K562 (cell line): ENCODE data around the gene P4HB. TPM values are rescaled to one million over a fixed set of nuclear protein-coding genes. Genes with fewer than 3 reads are reported as not detected.

Experiments
- CBFA2T2 ChIP-seq: fragments of 450-650 bp; conservative IDR thresholded peaks from 2 replicates; pipeline ENCODE4 v1.6.1; 2017; ENCODE audit warnings: mild to moderate bottlenecking
- CTBP1 ChIP-seq: fragments of 450-650 bp; IDR thresholded peaks from 2 replicates; pipeline ENCODE4 v1.6.1; 2016; ENCODE audit warnings: borderline replicate concordance
- ETV5 ChIP-seq: sonication (generic); formaldehyde crosslinking; IDR thresholded peaks from 2 replicates; pipeline ENCODE4 v1.4.0; 2020; ENCODE audit warnings: low read depth, mild to moderate bottlenecking, missing genetic modification reagents
- FOXK2 ChIP-seq, 2 experiments: fragments of 450-650 bp; IDR thresholded peaks in 1 of 2; conservative IDR thresholded peaks in 1 of 2; 2 replicates each; pipeline ENCODE4 v1.6.1; 2016; ENCODE audit warnings: low read depth in 2 of 2, mild to moderate bottlenecking in 1 of 2
- ILK ChIP-seq: fragments of 450-650 bp; IDR thresholded peaks from 2 replicates; pipeline ENCODE4 v1.6.1; 2016; ENCODE audit warnings: missing genetic modification characterization, low read depth, mild to moderate bottlenecking, missing compliant biosample characterization, moderate library complexity, borderline replicate concordance
- IRF2 ChIP-seq: sonication (generic); formaldehyde crosslinking; IDR thresholded peaks from 2 replicates; pipeline ENCODE4 v1.8.1; 2022; ENCODE audit warnings: mild to moderate bottlenecking, missing genetic modification reagents
- KAT2B ChIP-seq: IDR thresholded peaks from one replicate; pipeline ENCODE4 v1.6.1; 2012; ENCODE audit warnings: low read depth, mild to moderate bottlenecking, control low read depth, inconsistent platforms, low read length, moderate library complexity
- MCM5 ChIP-seq: fragments of 450-650 bp; IDR thresholded peaks from 2 replicates; pipeline ENCODE4 v1.6.1; 2016; ENCODE audit warnings: low read depth
- NR2F6 ChIP-seq: fragments of 450-650 bp; formaldehyde crosslinking; IDR thresholded peaks from 2 replicates; pipeline ENCODE4 v1.4.0; 2020; ENCODE audit warnings: mild to moderate bottlenecking
- PHF20 ChIP-seq: fragments of 450-650 bp; IDR thresholded peaks from 2 replicates; pipeline ENCODE4 v1.6.1; 2018; ENCODE audit not compliant: partially characterized antibody
- PRMT5 ChIP-seq: sonication (generic); formaldehyde crosslinking; IDR thresholded peaks from 2 replicates; pipeline ENCODE4 v1.5.0; 2020; ENCODE audit warnings: missing genetic modification reagents
- RAD21 ChIP-seq, 2 experiments: fragments of 250-450 bp in 1 of 2; fragments of 450-650 bp in 1 of 2; sonication (Bioruptor Pico) in 1 of 2; formaldehyde crosslinking in 1 of 2; IDR thresholded peaks in 1 of 2; conservative IDR thresholded peaks in 1 of 2; 2 replicates each; pipeline versions ENCODE4 v1.4.0 to v1.8.0; 2020 to 2022; ENCODE audit warnings: mild to moderate bottlenecking in 2 of 2, moderate library complexity in 1 of 2
- RBBP5 ChIP-seq: fragments of 200-600 bp; sonication (generic); IDR thresholded peaks from 2 replicates; pipeline ENCODE4 v1.6.1; 2012; ENCODE audit warnings: borderline replicate concordance, mild to moderate bottlenecking, low read length, control low read depth, inconsistent platforms; ENCODE audit not compliant: insufficient read depth, poor library complexity, severe bottlenecking
- RNF2 ChIP-seq: sonication (generic); IDR thresholded peaks from 2 replicates; pipeline ENCODE4 v1.6.1; 2016
- SAP30 ChIP-seq: fragments of 200-600 bp; sonication (generic); IDR thresholded peaks from 2 replicates; pipeline ENCODE4 v1.6.1; 2012; ENCODE audit warnings: borderline replicate concordance, low read depth, mild to moderate bottlenecking, moderate library complexity, low read length, control low read depth, inconsistent platforms; ENCODE audit not compliant: insufficient read depth, poor library complexity, severe bottlenecking
- SIRT6 ChIP-seq: IDR thresholded peaks from one replicate; pipeline ENCODE4 v1.6.1; 2012; ENCODE audit warnings: low read depth, mild to moderate bottlenecking, control low read depth, inconsistent platforms, low read length, moderate library complexity
- SOX6 ChIP-seq: fragments of 450-650 bp; IDR thresholded peaks from 2 replicates; pipeline ENCODE4 v1.6.1; 2014; ENCODE audit warnings: mild to moderate bottlenecking
- SP1 ChIP-seq: sonication (generic); formaldehyde crosslinking; IDR thresholded peaks from 2 replicates; pipeline ENCODE4 v1.8.1; 2022; ENCODE audit warnings: mild to moderate bottlenecking, missing genetic modification reagents
- SRSF1 ChIP-seq: fragments of 200-400 bp; formaldehyde crosslinking; IDR thresholded peaks from 2 replicates; pipeline ENCODE4 v1.6.1; 2017; ENCODE audit warnings: mild to moderate bottlenecking, low read depth, low read length, moderate library complexity
- TFAM ChIP-seq: fragments of 250-450 bp; sonication (Bioruptor Pico); conservative IDR thresholded peaks from 2 replicates; pipeline ENCODE4 v1.5.0; 2021; ENCODE audit warnings: mild to moderate bottlenecking, moderate library complexity
- TRIM24 ChIP-seq, 2 experiments: fragments of 450-650 bp; IDR thresholded peaks; 2 replicates each; pipeline ENCODE4 v1.6.1; 2016
- WHSC1 ChIP-seq: IDR thresholded peaks from one replicate; pipeline ENCODE4 v1.6.1; 2012; ENCODE audit warnings: low read length, control low read depth, inconsistent platforms
- ZBTB17 ChIP-seq: fragments of 450-650 bp; formaldehyde crosslinking; IDR thresholded peaks from 2 replicates; pipeline ENCODE4 v1.4.0; 2020; ENCODE audit warnings: mild to moderate bottlenecking
- ZKSCAN8 ChIP-seq: fragments of 200-800 bp; sonication (Bioruptor generic); IDR thresholded peaks from 2 replicates; pipeline ENCODE4 v1.6.1; 2016; ENCODE audit warnings: missing genetic modification characterization, missing compliant biosample characterization
- ZNF174 ChIP-seq: fragments of 250-450 bp; sonication (Bioruptor Pico); IDR thresholded peaks from 2 replicates; pipeline ENCODE4 v1.4.0; 2020; ENCODE audit warnings: mild to moderate bottlenecking
- ZNF324 ChIP-seq: fragments of 250-450 bp; sonication (Bioruptor Pico); IDR thresholded peaks from 2 replicates; pipeline ENCODE4 v1.4.0; 2020; ENCODE audit warnings: mild to moderate bottlenecking
- ZNF586 ChIP-seq: fragments of 450-650 bp; formaldehyde crosslinking; conservative IDR thresholded peaks from 2 replicates; pipeline ENCODE4 v1.4.0; 2020; ENCODE audit warnings: mild to moderate bottlenecking, moderate library complexity
- ZNF707 ChIP-seq: fragments of 250-450 bp; sonication (Bioruptor Pico); conservative IDR thresholded peaks from 2 replicates; pipeline ENCODE4 v1.8.0; 2022; ENCODE audit warnings: inconsistent platforms, mild to moderate bottlenecking, moderate library complexity
- polyA plus RNA-seq, 8 experiments: library from polyadenylated mRNA; depleted of rRNA in 4 of 8; stranded (reverse) in 5 of 8; unstranded in 3 of 8; fragments of >200 nt; fragmentation: Nextera tagmentation in 2 of 8; fragmentation: Illumina TruSeq in 1 of 8; extraction: Ambion mirVana in 2 of 8; extraction: Trizol in 1 of 8; gene quantifications; 2 replicates each; pipeline versions ENCODE4 v1.2.1 to v1.2.3, GENCODE V29; 2011 to 2014; ENCODE audit warnings: inconsistent platforms in 1 of 8, missing spikeins in 1 of 8
- total RNA-seq, 7 experiments: library from RNA; depleted of rRNA in 6 of 7; stranded (reverse); fragments of >200 nt in 6 of 7; fragmentation: Illumina TruSeq in 2 of 7; extraction: Trizol in 2 of 7; gene quantifications; 2 replicates each; pipeline versions ENCODE4 v1.2.1 to v1.2.3, GENCODE V29; 2011 to 2021; ENCODE audit warnings: low replicate concordance in 1 of 7
- TF ChIP-seq, protein P1 (sequence below): fragments of 450-650 bp; IDR thresholded peaks from 2 replicates; pipeline ENCODE4 v1.7.1; 2018; ENCODE audit warnings: mild to moderate bottlenecking, low read depth; ENCODE audit not compliant: partially characterized antibody

Gene P4HB
- total and polyA plus RNA-seq, 9 of the 15 experiments (the other 6 are each of a cell fraction or from before 2014, with no cell fraction given), result 4.4 to 645 (median 325) TPM

DNA sequence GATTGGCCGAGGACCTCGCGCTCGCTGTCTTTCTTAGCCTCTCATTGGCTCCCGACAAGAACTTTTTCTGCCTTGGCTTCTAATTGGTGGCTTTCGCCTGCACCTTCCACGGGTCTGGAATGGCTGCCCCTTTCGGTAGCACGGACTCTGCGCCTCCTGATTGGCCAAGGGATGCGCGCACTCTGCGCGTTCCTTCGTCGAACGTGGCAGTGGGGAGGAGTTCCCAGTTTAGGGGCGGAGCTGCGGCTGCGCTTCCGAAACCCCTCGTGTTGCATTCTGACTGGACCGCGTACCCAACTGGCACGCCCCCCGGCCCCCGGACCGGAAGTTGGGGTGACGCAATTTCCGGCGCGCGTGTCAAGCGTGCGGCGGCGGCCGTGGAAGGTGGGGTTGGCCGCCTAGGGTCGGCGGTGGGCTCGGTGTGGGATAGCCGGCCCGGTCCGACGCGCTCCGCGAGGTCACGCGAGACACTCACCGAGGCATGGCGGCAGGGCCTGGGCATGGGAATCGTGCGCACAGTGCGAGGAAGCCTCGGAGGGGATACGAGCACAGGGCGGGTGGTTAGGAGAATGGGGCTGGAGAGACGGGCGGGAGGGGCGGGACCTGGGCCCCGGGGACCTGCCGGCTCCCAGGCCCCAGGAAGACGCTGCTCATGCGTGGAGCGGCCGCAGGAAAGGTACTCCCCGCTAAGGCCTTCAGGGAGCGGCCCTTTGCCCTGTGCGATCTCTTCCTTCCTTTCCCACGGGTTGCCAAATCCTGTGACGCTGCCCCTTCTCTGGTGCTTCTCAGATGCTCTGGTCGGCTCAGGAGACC is 627 bp upstream of the P4HB start (continued):
- TF ChIP-seq RAD21 (CRISPR knock-in tag; conservative IDR thresholded peaks at IDR 0.05 in 1 of 2, IDR thresholded peaks at IDR 0.05 in 1 of 2) (no peak), CBFA2T2 (no peak), ZBTB17 (CRISPR knock-in tag) (peak; percentile 70; the same call in 1 of the 2 replicates), ZNF174 (CRISPR knock-in tag) (no peak; the same call in 1 of the 2 replicates), TFAM (no peak), SIRT6 (no peak), SAP30 (peak; percentile 88), ZNF324 (CRISPR knock-in tag) (no peak), FOXK2 (conservative IDR thresholded peaks at IDR 0.05 in 1 of 2, IDR thresholded peaks at IDR 0.05 in 1 of 2; ENCODE audit: low read depth in 2 of 2) (peak; percentile 83 to 84), ILK (tag) (peak; percentile 30; the same call in 1 of the 2 replicates), ETV5 (CRISPR knock-in tag) (peak; percentile 95), KAT2B (no peak), ZNF707 (CRISPR knock-in tag) (no peak), MCM5 (no peak), SP1 (CRISPR knock-in tag) (peak; percentile 97), RBBP5 (peak; percentile 75), PHF20 (peak; percentile 82), WHSC1 (no peak), ZNF586 (peak; percentile 85; the same call in 1 of the 2 replicates), PRMT5 (no peak), NR2F6 (0 out of 2 replicates have a peak, but pooled peaks have one; percentile 30), IRF2 (no peak), ZKSCAN8 (CRISPR knock-in tag) (peak; percentile 99), TRIM24 (IDR thresholded peaks at IDR 0.05) (no peak), RNF2 (0 out of 2 replicates have a peak, but pooled peaks have one; percentile 15), SRSF1 (no peak), CTBP1 (peak; percentile 17; the same call in 1 of the 2 replicates), SOX6 (no peak)
- TF ChIP-seq, protein P1, sequence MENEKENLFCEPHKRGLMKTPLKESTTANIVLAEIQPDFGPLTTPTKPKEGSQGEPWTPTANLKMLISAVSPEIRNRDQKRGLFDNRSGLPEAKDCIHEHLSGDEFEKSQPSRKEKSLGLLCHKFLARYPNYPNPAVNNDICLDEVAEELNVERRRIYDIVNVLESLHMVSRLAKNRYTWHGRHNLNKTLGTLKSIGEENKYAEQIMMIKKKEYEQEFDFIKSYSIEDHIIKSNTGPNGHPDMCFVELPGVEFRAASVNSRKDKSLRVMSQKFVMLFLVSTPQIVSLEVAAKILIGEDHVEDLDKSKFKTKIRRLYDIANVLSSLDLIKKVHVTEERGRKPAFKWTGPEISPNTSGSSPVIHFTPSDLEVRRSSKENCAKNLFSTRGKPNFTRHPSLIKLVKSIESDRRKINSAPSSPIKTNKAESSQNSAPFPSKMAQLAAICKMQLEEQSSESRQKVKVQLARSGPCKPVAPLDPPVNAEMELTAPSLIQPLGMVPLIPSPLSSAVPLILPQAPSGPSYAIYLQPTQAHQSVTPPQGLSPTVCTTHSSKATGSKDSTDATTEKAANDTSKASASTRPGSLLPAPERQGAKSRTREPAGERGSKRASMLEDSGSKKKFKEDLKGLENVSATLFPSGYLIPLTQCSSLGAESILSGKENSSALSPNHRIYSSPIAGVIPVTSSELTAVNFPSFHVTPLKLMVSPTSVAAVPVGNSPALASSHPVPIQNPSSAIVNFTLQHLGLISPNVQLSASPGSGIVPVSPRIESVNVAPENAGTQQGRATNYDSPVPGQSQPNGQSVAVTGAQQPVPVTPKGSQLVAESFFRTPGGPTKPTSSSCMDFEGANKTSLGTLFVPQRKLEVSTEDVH, result peak; percentile 89
